HepG2 (cell line): ENCODE measurements around the gene AIDA. TPM values are rescaled to one million over a fixed set of nuclear protein-coding genes. Genes with fewer than 3 reads are reported as not detected.

Experiments used
- ATAC-seq: fragments of 200-7000 bp; cut with Tn5 transposase; 3 replicates; pipeline ENCODE4 v1.9.1; 2020; ENCODE audit warnings: mild to moderate bottlenecking, moderate library complexity
- BruUV-seq: library from RNA; stranded (reverse); fragments of 400-500 nt; replicated peaks from 2 replicates; lab custom pipeline; 2021; lab: Mats Ljungman, UMichigan
- CTCF ChIA-PET: fragments of 300-600 bp; formaldehyde crosslinking; extraction: SDS; loops from one replicate; lab custom pipeline; 2021; ENCODE audit warnings: low total read pairs, inconsistent platforms, low intra/inter-chr PET ratio; lab: Yijun Ruan, JAX
- POLR2A ChIA-PET: fragments of 350-600 bp; sonication (Branson Sonifier 250); formaldehyde crosslinking; loops from one replicate; lab custom pipeline; 2020; ENCODE audit warnings: antibody characterized with exemption, inconsistent platforms; lab: Yijun Ruan, JAX
- DNase-seq: peaks from one replicate; pipeline ENCODE4 v3.0.0-alpha.2; 2015; ENCODE audit warnings: low spot score
- FAIRE-seq: peaks from 3 replicates; lab custom pipeline; 2011; peaks lifted over from hg19 to GRCh38; lab: Jason Lieb, UNC
- H2AFZ ChIP-seq: one replicate; pipeline ENCODE4 v1.6.1; 2011; ENCODE audit warnings: low read length, inconsistent platforms
- H3K27ac ChIP-seq: fragments of 300-600 bp; 3 replicates; pipeline ENCODE4 v1.8.0; 2011; ENCODE audit warnings: mixed run types, mild to moderate bottlenecking, mixed read lengths, low read length, inconsistent platforms; ENCODE audit not compliant: insufficient read depth; ENCODE audit errors: extremely low read length
- H3K27me3 ChIP-seq, 2 experiments: fragments of 200-600 bp in 1 of 2; 2 replicates in 1 of 2; 3 replicates in 1 of 2; pipeline versions ENCODE4 v1.6.0 to v1.8.0; 2011; ENCODE audit warnings: low read length in 2 of 2, mild to moderate bottlenecking in 2 of 2, moderate library complexity in 2 of 2, inconsistent platforms in 1 of 2; ENCODE audit not compliant: insufficient read depth in 2 of 2, control insufficient read depth in 1 of 2
- H3K36me3 ChIP-seq, 2 experiments: fragments of 200-600 bp in 1 of 2; replicated peaks in 1 of 2; 2 replicates in 1 of 2; 3 replicates in 1 of 2; pipeline versions ENCODE4 v1.5.1 to v1.8.0; 2011; ENCODE audit warnings: low read length in 2 of 2, inconsistent platforms in 1 of 2; ENCODE audit not compliant: insufficient read depth in 2 of 2, control insufficient read depth in 1 of 2
- H3K4me1 ChIP-seq: 2 replicates; pipeline ENCODE4 v1.5.1; 2012; ENCODE audit warnings: low read length, inconsistent platforms; ENCODE audit not compliant: insufficient read depth
- H3K4me2 ChIP-seq: 2 replicates; pipeline ENCODE4 v1.6.0; 2011; ENCODE audit warnings: low read depth, low read length, inconsistent platforms
- H3K4me3 ChIP-seq, 3 experiments: fragments of 200-600 bp in 1 of 3; sonication (generic), shearing (Covaris generic) in 1 of 3; replicated peaks in 1 of 3; 2 replicates each; pipeline ENCODE4 v1.5.1; 2011 to 2016; ENCODE audit warnings: low read length in 3 of 3, inconsistent platforms in 2 of 3, low read depth in 2 of 3, mild to moderate bottlenecking in 2 of 3, control low read depth in 1 of 3, mixed read lengths in 1 of 3; ENCODE audit not compliant: insufficient read depth in 1 of 3
- H3K79me2 ChIP-seq: one replicate; pipeline ENCODE4 v1.6.1; 2011; ENCODE audit warnings: low read length, inconsistent platforms; ENCODE audit not compliant: insufficient read depth
- H3K9ac ChIP-seq: 2 replicates; pipeline ENCODE4 v1.6.0; 2011; ENCODE audit warnings: mild to moderate bottlenecking, low read depth, low read length, inconsistent platforms; ENCODE audit not compliant: insufficient read depth
- H3K9me3 ChIP-seq: 2 replicates; pipeline ENCODE4 v1.5.1; 2012; ENCODE audit warnings: mild to moderate bottlenecking, low read length
- H4K20me1 ChIP-seq: 2 replicates; pipeline ENCODE4 v1.6.0; 2011; ENCODE audit warnings: inconsistent platforms, mild to moderate bottlenecking, low read length, moderate library complexity; ENCODE audit not compliant: insufficient read depth
- AFF4 ChIP-seq: sonication (generic); formaldehyde crosslinking; IDR thresholded peaks from 2 replicates; pipeline ENCODE4 v1.4.0; 2020; ENCODE audit warnings: missing genetic modification reagents
- HDAC2 ChIP-seq: sonication (generic); formaldehyde crosslinking; IDR thresholded peaks from 2 replicates; pipeline ENCODE4 v1.4.0; 2020; ENCODE audit warnings: missing genetic modification reagents
- MEIS1 ChIP-seq: sonication (generic); formaldehyde crosslinking; IDR thresholded peaks from 2 replicates; pipeline ENCODE4 v1.9.0; 2021; ENCODE audit warnings: mild to moderate bottlenecking, missing genetic modification reagents, moderate library complexity, borderline replicate concordance
- PPARG ChIP-seq: conservative IDR thresholded peaks from 2 replicates; pipeline ENCODE4 v1.6.1; 2016; ENCODE audit warnings: missing biosample characterization, missing genetic modification reagents
- SNAPC2 ChIP-seq: sonication (generic); formaldehyde crosslinking; IDR thresholded peaks from 2 replicates; pipeline ENCODE4 v1.8.1; 2022; ENCODE audit warnings: mild to moderate bottlenecking, missing genetic modification reagents
- SRSF4 ChIP-seq: fragments of 200-400 bp; formaldehyde crosslinking; IDR thresholded peaks from one replicate; pipeline ENCODE4 v1.6.1; 2018; ENCODE audit warnings: mild to moderate bottlenecking, low read depth, low read length, moderate library complexity; ENCODE audit not compliant: poor library complexity, severe bottlenecking
- SRY ChIP-seq: sonication (generic); formaldehyde crosslinking; IDR thresholded peaks from 2 replicates; pipeline ENCODE4 v1.8.0; 2022; ENCODE audit warnings: mild to moderate bottlenecking, missing genetic modification reagents
- ZBTB25 ChIP-seq: IDR thresholded peaks from 2 replicates; pipeline ENCODE4 v1.6.1; 2018; ENCODE audit warnings: missing genetic modification reagents
- ZBTB46 ChIP-seq: sonication (generic); formaldehyde crosslinking; IDR thresholded peaks from 2 replicates; pipeline ENCODE4 v1.4.0; 2020; ENCODE audit warnings: mild to moderate bottlenecking, missing genetic modification reagents, borderline replicate concordance
- ZHX1 ChIP-seq: sonication (generic); formaldehyde crosslinking; IDR thresholded peaks from 2 replicates; pipeline ENCODE4 v1.8.1; 2022; ENCODE audit warnings: low read depth, mild to moderate bottlenecking, missing genetic modification reagents
- ZNF143 ChIP-seq: sonication (generic); formaldehyde crosslinking; IDR thresholded peaks from 2 replicates; pipeline ENCODE4 v1.4.0; 2020; ENCODE audit warnings: missing genetic modification reagents
- ZNF230 ChIP-seq: sonication (generic); formaldehyde crosslinking; IDR thresholded peaks from 2 replicates; pipeline ENCODE4 v1.4.0; 2020; ENCODE audit warnings: mild to moderate bottlenecking, missing genetic modification reagents
- ZNF563 ChIP-seq: sonication (generic); formaldehyde crosslinking; IDR thresholded peaks from 2 replicates; pipeline ENCODE4 v1.8.0; 2022; ENCODE audit warnings: mild to moderate bottlenecking, moderate library complexity, missing genetic modification reagents
- ZNF784 ChIP-seq: sonication (generic); formaldehyde crosslinking; IDR thresholded peaks from 2 replicates; pipeline ENCODE4 v1.5.1; 2020; ENCODE audit warnings: missing genetic modification reagents, mild to moderate bottlenecking, borderline replicate concordance
- ZSCAN9 ChIP-seq: IDR thresholded peaks from 2 replicates; pipeline ENCODE4 v1.6.1; 2016; ENCODE audit warnings: borderline replicate concordance
- WGBS: methylation state at CpG from one replicate; pipeline ENCODE4 v1.1.6; 2017; ENCODE audit warnings: low lambda C conversion rate; 5-methylcytosine and 5-hydroxymethylcytosine counted together
- in situ Hi-C: cut with HindIII; loops from 2 replicates; pipeline ENCODE4 v1.10.0; 2017; ENCODE audit warnings: low pct_unique_long_range_greater_than_20kb; ENCODE audit not compliant: extremely low pct_ligation_motif_present
- intact Hi-C: fragments of 100-400 bp; cut with micrococcal nuclease; formaldehyde crosslinking; loops from one replicate; pipeline ENCODE4 v1.10.0; 2022; ENCODE audit not compliant: unreplicated experiment
- polyA plus RNA-seq, 8 experiments: library from polyadenylated mRNA; depleted of rRNA in 3 of 8; stranded (reverse) in 7 of 8; unstranded in 1 of 8; fragments of >200 nt; fragmentation: Illumina TruSeq in 4 of 8; extraction: Trizol in 4 of 8; gene quantifications; 2 replicates each; pipeline versions ENCODE4 v1.2.1 to v1.2.3, GENCODE V29; 2011 to 2016; ENCODE audit warnings: low read depth in 4 of 8, missing spikeins in 1 of 8, mixed read lengths in 1 of 8; ENCODE audit not compliant: insufficient read depth in 1 of 8
- total RNA-seq, 5 experiments: library from RNA; depleted of rRNA; stranded (reverse); fragments of >200 nt; fragmentation: Illumina TruSeq; extraction: Trizol; gene quantifications; 2 replicates each; pipeline ENCODE4 v1.2.3, GENCODE V29; 2016; ENCODE audit warnings: low read depth in 1 of 5

The AIDA gene
- total and polyA plus RNA-seq, 2 of the 13 experiments (the other 11 are each of a cell fraction or from before 2014, with no cell fraction given), result 17.5 to 35.4 TPM

GRCh38 chr1:222696741-222697140, 15.6 kb downstream of the AIDA start:
- over 99% methylated on average over 8 of the region's 8 CpGs for WGBS
- ATAC-seq (no peak), DNase-seq (no peak), FAIRE-seq (no peak)
- Histone ChIP-seq H3K4me2 (no peak overlapping the region), H2AFZ (no peak overlapping the region), H3K27ac (no peak overlapping the region), H3K4me3 (no peak overlapping the region), H3K9ac (no peak overlapping the region), H3K79me2 (peaks cover 2% of the 10 kb centered on the region), H3K4me1 (no peaks in the 10 kb centered on the region), H3K27me3 (no peaks in the 10 kb centered on the region), H3K36me3 (peaks cover 0 to 16% of the 10 kb centered on the region in 2 experiments; a peak in 1 of 5 replicates), H3K9me3 (no peaks in the 10 kb centered on the region), H4K20me1 (no peaks in the 10 kb centered on the region)
- ChIA-PET POLR2A (no interaction called here), CTCF (no interaction called here)
- in situ Hi-C loops (no loop called here), intact Hi-C loops (no loop called here)
- no TSS peak for BruUV-seq
- TF ChIP-seq ZSCAN9 (no peak), ZBTB25 (no peak), ZNF143 (CRISPR knock-in tag) (no peak), ZHX1 (CRISPR knock-in tag) (no peak), SNAPC2 (CRISPR knock-in tag) (no peak), AFF4 (CRISPR knock-in tag) (no peak), ZBTB46 (CRISPR knock-in tag) (no peak), HDAC2 (CRISPR knock-in tag) (no peak), ZNF784 (CRISPR knock-in tag) (no peak), SRY (CRISPR knock-in tag) (no peak), MEIS1 (CRISPR knock-in tag) (no peak), ZNF563 (CRISPR knock-in tag) (no peak), PPARG (CRISPR knock-in tag) (no peak), ZNF230 (CRISPR knock-in tag) (no peak), SRSF4 (no peak)
